Stimulated activated CD8-positive, alpha-beta memory T cell treated with anti-CD3 and anti-CD28 coated beads, Interleukin-7, amount 100 ng/mL, for 24 hours (primary cell): Measurements from ENCODE around the gene TSSC4.

Experiments
- DNase-seq: peaks from one replicate; pipeline ENCODE4 v3.0.0-alpha.2; 2020; ENCODE audit warnings: low read depth

TSSC4 gene

GRCh38 chr11:2433106-2433925 is 32.8 kb downstream of the TSSC4 start:
- no peak for DNase-seq

- DNase-seq: no peak
These were observed 33.5 kb downstream of the TSSC4 start for GRCh38 chr11:2434008-2434407.

- no peak for DNase-seq
These were observed 34.1 kb downstream of the TSSC4 start for GRCh38 chr11:2434506-2435255.

GRCh38 chr11:2435288-2436012 is 34.9 kb downstream of the TSSC4 start:
- no peak for DNase-seq

- DNase-seq: no peak
These were observed 35.5 kb downstream of the TSSC4 start for GRCh38 chr11:2436013-2436520.

GRCh38 chr11:2436521-2437031 is 36.0 kb downstream of the TSSC4 start:
- DNase-seq: no peak

GRCh38 chr11:2437516-2437915 is 37.0 kb downstream of the TSSC4 start:
- DNase-seq: no peak

- no peak for DNase-seq
These were observed 39.3 kb downstream of the TSSC4 start for GRCh38 chr11:2439820-2440219.

GRCh38 chr11:2440646-2441045 is 40.1 kb downstream of the TSSC4 start:
- DNase-seq: no peak

- DNase-seq: no peak
These were observed 40.6 kb downstream of the TSSC4 start for GRCh38 chr11:2441171-2441570.

GRCh38 chr11:2442589-2442988 is 42.0 kb downstream of the TSSC4 start:
- no peak for DNase-seq

- DNase-seq: no peak
These were observed 42.9 kb downstream of the TSSC4 start for GRCh38 chr11:2443406-2443805.

- DNase-seq: peak; percentile 53
These were observed 43.6 kb downstream of the TSSC4 start, which contains the start of gene TRPM5 for GRCh38 chr11:2443881-2444820. Gene TRPM5 (minus strand): TSS chr11:2444514. CDS start chr11:2423036, 21,478 bp downstream.

GRCh38 chr11:2444821-2445745 is 44.5 kb downstream of the TSSC4 start, which contains the start of gene KCNQ1:
Gene KCNQ1 (plus strand): TSS chr11:2445008. CDS start chr11:2445099, 91 bp downstream.
- no peak for DNase-seq

GRCh38 chr11:2445746-2446551 is 45.4 kb downstream of the TSSC4 start:
- no peak for DNase-seq

GRCh38 chr11:2446590-2447252 is 46.2 kb downstream of the TSSC4 start:
- DNase-seq: no peak

GRCh38 chr11:2447253-2447950 is 46.9 kb downstream of the TSSC4 start:
- DNase-seq: no peak
